Keratinocyte (primary cell): Measurements from ENCODE around the gene SPAG5. TPM values are rescaled to one million over a fixed set of nuclear protein-coding genes. Genes with fewer than 3 reads are reported as not detected.

Experiments
- DNase-seq: peaks from one replicate; pipeline ENCODE4 v3.0.0-alpha.2; 2011; ENCODE audit warnings: low read depth, missing footprints, low spot score
- FAIRE-seq: peaks from 2 replicates; lab custom pipeline; 2011; peaks lifted over from hg19 to GRCh38; lab: Jason Lieb, UNC
- H2AFZ ChIP-seq: 2 replicates; pipeline ENCODE4 v1.6.0; 2012; ENCODE audit warnings: low read length, control low read depth, inconsistent platforms; ENCODE audit not compliant: control insufficient read depth
- H3K27ac ChIP-seq: 2 replicates; pipeline ENCODE4 v1.5.1; 2011; ENCODE audit warnings: low read length; ENCODE audit not compliant: control insufficient read depth, insufficient read depth
- H3K27me3 ChIP-seq: 3 replicates; pipeline ENCODE4 v1.6.0; 2011; ENCODE audit warnings: low read length; ENCODE audit not compliant: control insufficient read depth, insufficient read depth; ENCODE audit errors: extremely low read depth
- H3K36me3 ChIP-seq, 2 experiments: 2 replicates in 1 of 2; 3 replicates in 1 of 2; pipeline ENCODE4 v1.5.1; 2011; ENCODE audit warnings: low read length in 2 of 2, mild to moderate bottlenecking in 1 of 2; ENCODE audit not compliant: control insufficient read depth in 2 of 2, insufficient read depth in 2 of 2; ENCODE audit errors: extremely low read depth in 1 of 2
- H3K4me1 ChIP-seq: 3 replicates; pipeline ENCODE4 v1.5.1; 2011; ENCODE audit warnings: low read length; ENCODE audit not compliant: control insufficient read depth, insufficient read depth; ENCODE audit errors: extremely low read depth
- H3K4me2 ChIP-seq: 3 replicates; pipeline ENCODE4 v1.6.0; 2011; ENCODE audit warnings: low read depth, low read length; ENCODE audit not compliant: control insufficient read depth, insufficient read depth; ENCODE audit errors: extremely low read depth
- H3K4me3 ChIP-seq, 3 experiments: fragments of 200-600 bp in 1 of 3; sonication (generic) in 1 of 3; 2 replicates in 2 of 3; 3 replicates in 1 of 3; pipeline ENCODE4 v1.5.1; 2011 to 2016; ENCODE audit warnings: low read length in 3 of 3, mild to moderate bottlenecking in 3 of 3, control low read depth in 2 of 3, inconsistent platforms in 1 of 3, low read depth in 1 of 3, mixed read lengths in 1 of 3, mixed run types in 1 of 3, moderate library complexity in 1 of 3; ENCODE audit not compliant: control insufficient read depth in 2 of 3, insufficient read depth in 2 of 3; ENCODE audit errors: extremely low read depth in 1 of 3
- H3K79me2 ChIP-seq: 2 replicates; pipeline ENCODE4 v1.6.0; 2012; ENCODE audit warnings: low read length; ENCODE audit not compliant: control insufficient read depth, insufficient read depth
- H3K9ac ChIP-seq: 3 replicates; pipeline ENCODE4 v1.6.0; 2011; ENCODE audit warnings: low read length; ENCODE audit not compliant: control insufficient read depth, insufficient read depth; ENCODE audit errors: extremely low read depth
- H3K9me1 ChIP-seq: 3 replicates; pipeline ENCODE4 v1.6.0; 2011; ENCODE audit warnings: low read length; ENCODE audit not compliant: control insufficient read depth, insufficient read depth; ENCODE audit errors: extremely low read depth
- H3K9me3 ChIP-seq: 2 replicates; pipeline ENCODE4 v1.5.1; 2012; ENCODE audit warnings: low read depth, low read length; ENCODE audit not compliant: control insufficient read depth
- H4K20me1 ChIP-seq: 3 replicates; pipeline ENCODE4 v1.6.0; 2011; ENCODE audit warnings: low read length; ENCODE audit not compliant: control insufficient read depth, insufficient read depth; ENCODE audit errors: extremely low read depth
- EZH2 ChIP-seq: IDR thresholded peaks from one replicate; pipeline ENCODE4 v1.6.1; 2012; ENCODE audit warnings: inconsistent platforms, mild to moderate bottlenecking, low read length, moderate library complexity
- dilution Hi-C: fragments of 300-500 bp; cut with MboI; formaldehyde crosslinking; loops from one replicate; pipeline ENCODE4 v1.7.0; 2020; ENCODE audit warnings: low sequenced_read_pairs; ENCODE audit not compliant: extremely low pct_ligation_motif_present
- polyA plus RNA-seq, 5 experiments: library from polyadenylated mRNA; depleted of rRNA in 3 of 5; stranded (reverse) in 3 of 5; stranded (forward) in 1 of 5; unstranded in 1 of 5; fragments of >200 nt; gene quantifications; 1 replicate in 1 of 5; 2 replicates in 3 of 5; 3 replicates in 1 of 5; pipeline versions ENCODE4 v1.2.1 to v1.2.3, GENCODE V29; 2011 to 2012; ENCODE audit warnings: missing spikeins in 2 of 5, low read depth in 1 of 5, low replicate concordance in 1 of 5
- TF ChIP-seq, protein P1 (sequence below), 3 experiments: IDR thresholded peaks in 1 of 3; conservative IDR thresholded peaks in 1 of 3; optimal IDR thresholded peaks in 1 of 3; 2 replicates in 2 of 3; 3 replicates in 1 of 3; pipeline versions ENCODE3 to v1.5.1; 2011; ENCODE audit warnings: low read length in 3 of 3, mild to moderate bottlenecking in 3 of 3, moderate library complexity in 2 of 3, control low read depth in 1 of 3, inconsistent platforms in 1 of 3; ENCODE audit not compliant: insufficient read depth in 2 of 3; ENCODE audit errors: extremely low read depth in 1 of 3

Gene SPAG5
- polyA plus RNA-seq, 1 donor (not counting 4 experiments of a cell fraction or from before 2014, with no cell fraction given), result 21.1 TPM

DNA sequence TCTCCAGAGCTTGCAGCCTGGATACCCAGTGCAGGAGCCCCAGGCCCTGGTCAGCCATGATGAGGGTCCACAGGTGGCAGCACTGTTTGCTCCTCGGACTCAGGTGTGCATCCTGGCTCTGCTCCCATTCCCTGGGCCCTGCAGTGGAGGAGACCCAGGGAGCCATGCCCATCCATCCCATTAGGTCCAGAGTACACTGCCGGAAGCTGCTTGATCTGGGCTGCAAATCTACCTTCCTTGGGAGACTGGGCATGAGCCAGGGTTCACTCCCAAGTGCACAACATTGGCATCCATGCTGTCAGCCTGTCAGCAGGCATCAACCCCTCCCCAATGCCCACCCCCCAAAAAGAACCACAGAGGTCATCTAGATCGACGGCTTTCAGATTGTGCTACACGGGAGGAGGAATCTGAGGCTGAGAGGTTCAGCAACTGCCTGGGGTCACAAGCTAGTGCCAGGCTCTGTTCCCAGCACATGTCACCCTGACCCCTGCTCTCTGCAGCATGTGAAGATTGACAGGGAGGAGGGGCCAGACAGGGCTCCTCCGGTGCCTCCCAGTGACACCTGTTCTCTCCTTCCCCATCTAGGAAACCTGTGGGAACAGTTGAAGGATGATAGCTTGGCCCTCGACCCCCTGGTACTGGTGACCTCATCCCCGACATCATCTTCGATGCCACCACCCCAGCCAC is 62.1 kb downstream of the SPAG5 start:
- no peak overlapping the region for H2AFZ ChIP-seq
- peaks cover 14% of the 10 kb centered on the region for H3K4me1 ChIP-seq
- dilution Hi-C loops, result no loop called here
- no peak overlapping the region for H3K27ac ChIP-seq
- no peak for DNase-seq
- H3K4me3 ChIP-seq, result no peak overlapping the region
- H3K36me3 ChIP-seq, result no peaks in the 10 kb centered on the region
- no peak for TF ChIP-seq EZH2
- TF ChIP-seq, protein P1, sequence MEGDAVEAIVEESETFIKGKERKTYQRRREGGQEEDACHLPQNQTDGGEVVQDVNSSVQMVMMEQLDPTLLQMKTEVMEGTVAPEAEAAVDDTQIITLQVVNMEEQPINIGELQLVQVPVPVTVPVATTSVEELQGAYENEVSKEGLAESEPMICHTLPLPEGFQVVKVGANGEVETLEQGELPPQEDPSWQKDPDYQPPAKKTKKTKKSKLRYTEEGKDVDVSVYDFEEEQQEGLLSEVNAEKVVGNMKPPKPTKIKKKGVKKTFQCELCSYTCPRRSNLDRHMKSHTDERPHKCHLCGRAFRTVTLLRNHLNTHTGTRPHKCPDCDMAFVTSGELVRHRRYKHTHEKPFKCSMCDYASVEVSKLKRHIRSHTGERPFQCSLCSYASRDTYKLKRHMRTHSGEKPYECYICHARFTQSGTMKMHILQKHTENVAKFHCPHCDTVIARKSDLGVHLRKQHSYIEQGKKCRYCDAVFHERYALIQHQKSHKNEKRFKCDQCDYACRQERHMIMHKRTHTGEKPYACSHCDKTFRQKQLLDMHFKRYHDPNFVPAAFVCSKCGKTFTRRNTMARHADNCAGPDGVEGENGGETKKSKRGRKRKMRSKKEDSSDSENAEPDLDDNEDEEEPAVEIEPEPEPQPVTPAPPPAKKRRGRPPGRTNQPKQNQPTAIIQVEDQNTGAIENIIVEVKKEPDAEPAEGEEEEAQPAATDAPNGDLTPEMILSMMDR (optimal IDR thresholded peaks at IDR 0.05 in 1 of 3, IDR thresholded peaks at IDR 0.05 in 1 of 3, conservative IDR thresholded peaks at IDR 0.05 in 1 of 3; ENCODE audit: extremely low read depth in 1 of 3, insufficient read depth in 2 of 3, low read length in 3 of 3), result no peak
- no peaks in the 10 kb centered on the region for H4K20me1 ChIP-seq
- no peaks in the 10 kb centered on the region for H3K9me3 ChIP-seq
- no peaks in the 10 kb centered on the region for H3K79me2 ChIP-seq
- H3K9me1 ChIP-seq, result no peaks in the 10 kb centered on the region
- peaks cover 1% of the 10 kb centered on the region for H3K27me3 ChIP-seq
- no peak for FAIRE-seq
- H3K9ac ChIP-seq, result no peak overlapping the region
- H3K4me2 ChIP-seq, result no peak overlapping the region

GRCh38 chr17:28534740-28535375 is 64.0 kb downstream of the SPAG5 start:
- no peak for TF ChIP-seq EZH2
- TF ChIP-seq, protein P1 (optimal IDR thresholded peaks at IDR 0.05 in 1 of 3, IDR thresholded peaks at IDR 0.05 in 1 of 3, conservative IDR thresholded peaks at IDR 0.05 in 1 of 3; ENCODE audit: extremely low read depth in 1 of 3, insufficient read depth in 2 of 3, low read length in 3 of 3), result no peak
- no peak overlapping the region for H3K27ac ChIP-seq
- H3K27me3 ChIP-seq, result peaks cover 8% of the 10 kb centered on the region
- H3K4me3 ChIP-seq, result no peak overlapping the region
- no peak overlapping the region for H2AFZ ChIP-seq
- no peak overlapping the region for H3K4me2 ChIP-seq
- peaks cover 14% of the 10 kb centered on the region for H3K4me1 ChIP-seq
- H3K9me3 ChIP-seq, result no peaks in the 10 kb centered on the region
- H3K79me2 ChIP-seq, result no peaks in the 10 kb centered on the region
- no peaks in the 10 kb centered on the region for H4K20me1 ChIP-seq
- dilution Hi-C loops, result no loop called here
- no peaks in the 10 kb centered on the region for H3K36me3 ChIP-seq
- FAIRE-seq (no peak), DNase-seq (no peak)
- H3K9me1 ChIP-seq, result no peaks in the 10 kb centered on the region
- H3K9ac ChIP-seq, result no peak overlapping the region
